Heart left ventricle (tissue), 13 donors: ENCODE data around the gene PTPRD.

Source experiments
- CTCF ChIP-seq, 12 donors: fragments of 200-600 bp; sonication (generic) in 4 of 12; IDR thresholded peaks; one replicate each; pipeline versions ENCODE4 v1.5.0 to v1.8.0; 2018 to 2022; ENCODE audit warnings: antibody characterized with exemption in 12 of 12, mild to moderate bottlenecking in 5 of 12
- POLR2A ChIP-seq, 2 donors: fragments of 450-650 bp; IDR thresholded peaks; one replicate each; pipeline ENCODE4 v1.6.1; 2017; ENCODE audit warnings: antibody characterized with exemption in 2 of 2, mild to moderate bottlenecking in 2 of 2, moderate library complexity in 2 of 2
- donor health status: ischemic (EF 13 %, LVEDD 7.1; RV severe dilation, severe dysfunction).
- donor health status: DM: no; HTN: yes; CAD: no.
- donor health status: DM: no; HTN: no; CAD: no.
- donor health status: ischemic (EF 25% LVEDD 6.9; RV normal size, moderate dysfunction).
- donor health status: ischemic (EF 25% LVEDD 5.7; RV mildly dilated, moderate dysfunction).
- donor health status: ischemic (EF 35%, LVEDD 5.7; RV mildly dilated, moderate dysfunction).
- donor health status: nonischemic (EF 11% LVEDD 7.7; RV severe dilation, severe dysfunction).
- donor health status: DM: yes; HTN: yes; CAD: no.
- donor health status: PGD.
- donor health status: ischemic (EF 29% LVEDD 5.4; RV normal size, mild dysfunction).
- donor health status: nonischemic (EF 23%, LVEDD 6.1; RV moderate dilation, normal function).

- no peak for TF ChIP-seq CTCF (IDR thresholded peaks at IDR 0.05)
- TF ChIP-seq POLR2A (IDR thresholded peaks at IDR 0.05): no peak
These were observed 1965.0 kb downstream of the PTPRD start for GRCh38 chr9:8647824-8648223.
